Lower leg skin (tissue), 4 donors: ENCODE results near the gene KIF18A. TPM values are rescaled to one million over a fixed set of nuclear protein-coding genes. Genes with fewer than 3 reads are reported as not detected.

Experiments used
- DNase-seq, 2 donors: peaks; one replicate each; pipeline ENCODE4 v3.0.0-alpha.2; 2019; ENCODE audit warnings: low spot score in 2 of 2
- H3K4me3 ChIP-seq: fragments of 200-600 bp; sonication (generic); 2 replicates; pipeline ENCODE4 v1.5.1; 2017; ENCODE audit warnings: mild to moderate bottlenecking, low read depth; ENCODE audit not compliant: poor library complexity, severe bottlenecking
- CTCF ChIP-seq, 3 donors: fragments of 450-650 bp; IDR thresholded peaks; one replicate each; pipeline ENCODE4 v1.5.1; 2016; ENCODE audit warnings: antibody characterized with exemption in 3 of 3, mild to moderate bottlenecking in 3 of 3, moderate library complexity in 2 of 3
- POLR2A ChIP-seq, 2 donors: fragments of 450-650 bp; IDR thresholded peaks; one replicate each; pipeline ENCODE4 v1.6.1; 2016 to 2017; ENCODE audit warnings: antibody characterized with exemption in 2 of 2, mild to moderate bottlenecking in 1 of 2, moderate library complexity in 1 of 2
- WGBS, 2 donors: methylation state at CpG; one replicate each; pipeline ENCODE4 v1.1.5; 2018; 5-methylcytosine and 5-hydroxymethylcytosine counted together
- intact Hi-C: fragments of 100-400 bp; cut with DNase I; formaldehyde crosslinking; loops from one replicate; pipeline ENCODE4 v1.15.0; 2023; ENCODE audit warnings: low total_unique reads
- total RNA-seq, 4 donors: library from RNA; depleted of rRNA; stranded (reverse); fragments of >200 nt; gene quantifications; one replicate each; pipeline ENCODE4 v1.1.0, GENCODE V29; 2016

Gene KIF18A
- total RNA-seq, 4 donors from 2014 or later: 0.38 to 1.5 (median 1.1) TPM

GRCh38 chr11:28110821-28111200 lies 2.9 kb upstream of the KIF18A start:
- peak overlapping the region; percentile 38 for H3K4me3 ChIP-seq
- DNase-seq: no peak
- TF ChIP-seq CTCF (IDR thresholded peaks at IDR 0.05) (no peak), POLR2A (IDR thresholded peaks at IDR 0.05) (no peak)
- intact Hi-C loops: no loop called here

- peak overlapping the region; percentile 38 for H3K4me3 ChIP-seq
- intact Hi-C loops: no loop called here
Measured at GRCh38 chr11:28110108-28110820, 2.3 kb upstream of the KIF18A start.

GRCh38 chr11:28108958-28109357 lies 1.0 kb upstream of the KIF18A start:
- DNase-seq: no peak
- H3K4me3 ChIP-seq: no peak overlapping the region
- intact Hi-C loops: loop anchor here (10.0 kb wide), 1 partner anchor 434 kb away; no protein-coding TSS in a partner anchor
- TF ChIP-seq POLR2A (IDR thresholded peaks at IDR 0.05): no peak
- TF ChIP-seq CTCF (IDR thresholded peaks at IDR 0.05): no peak
- WGBS, 2 donors: 34 to 36% methylated on average over 3 of the region's 3 CpGs

More at GRCh38 chr11:28110108-28110820, 2.3 kb upstream of the KIF18A start:
- DNase-seq: peak; percentile 64 to 95
- 0% methylated on average over 31 of the region's 31 CpGs for WGBS, 2 donors
- TF ChIP-seq POLR2A (IDR thresholded peaks at IDR 0.05) (no peak), CTCF (IDR thresholded peaks at IDR 0.05) (no peak)

- 0 to 1% methylated on average over 11 of the region's 11 CpGs for WGBS, 2 donors
- intact Hi-C loops: loop anchor here (10.0 kb wide), 1 partner anchor 432 kb away; no protein-coding TSS in a partner anchor
- DNase-seq: no peak
- H3K4me3 ChIP-seq: peak overlapping the region; percentile 48
- TF ChIP-seq CTCF (IDR thresholded peaks at IDR 0.05): no peak
- TF ChIP-seq POLR2A (IDR thresholded peaks at IDR 0.05): no peak
Measured at GRCh38 chr11:28107191-28107749, 686 bp downstream of the KIF18A start.

- TF ChIP-seq CTCF (IDR thresholded peaks at IDR 0.05) (no peak), POLR2A (IDR thresholded peaks at IDR 0.05) (no peak)
- intact Hi-C loops: loop anchor here (10.0 kb wide), 1 partner anchor 432 kb away; no protein-coding TSS in a partner anchor
Measured at GRCh38 chr11:28106353-28107043, 1.5 kb downstream of the KIF18A start.

More at GRCh38 chr11:28106353-28107043, 1.5 kb downstream of the KIF18A start:
- no peak overlapping the region for H3K4me3 ChIP-seq
- no peak for DNase-seq
- WGBS, 2 donors: 87 to 89% methylated on average over 14 of the region's 14 CpGs
